ENCODE measurements around the gene PTPN4. TPM values are rescaled to one million over a fixed set of nuclear protein-coding genes. Genes with fewer than 3 reads are reported as not detected.

Gene PTPN4
- total and polyA plus RNA-seq, 2 donors (not counting 1 experiment from before 2014, with no cell fraction given), result 5.3 to 22.3 TPM

GRCh38 chr2:119711352-119711751 is 48.4 kb upstream of the PTPN4 start:
- TF ChIP-seq CTCF (conservative IDR thresholded peaks at IDR 0.05 in 1 of 2, IDR thresholded peaks at IDR 0.05 in 1 of 2; ENCODE audit: low read depth in 1 of 2, low read length in 2 of 2) (no peak), EZH2 (IDR thresholded peaks at IDR 0.05; ENCODE audit: low read length, missing control alignments) (no peak)
- no peak overlapping the region for H3K9ac ChIP-seq (ENCODE audit: insufficient read depth, low read length)
- no peaks in the 10 kb centered on the region for H4K20me1 ChIP-seq (ENCODE audit: control insufficient read depth, extremely low read depth, insufficient read depth, low read length)
- no peak overlapping the region for H3K4me3 ChIP-seq (replicated peaks in 1 of 4; ENCODE audit: control extremely low read depth in 1 of 4, insufficient read depth in 1 of 4, low read depth in 3 of 4, low read length in 4 of 4)
- H2AFZ ChIP-seq (ENCODE audit: low read length), result no peak overlapping the region
- no peaks in the 10 kb centered on the region for H3K79me2 ChIP-seq (ENCODE audit: control insufficient read depth, insufficient read depth, low read length)
- no peaks in the 10 kb centered on the region for H3K36me3 ChIP-seq (ENCODE audit: control insufficient read depth, insufficient read depth, low read length)
- no peaks in the 10 kb centered on the region for H3K27me3 ChIP-seq (ENCODE audit: control insufficient read depth, insufficient read depth, low read length)
- no peak overlapping the region for H3K27ac ChIP-seq (ENCODE audit: insufficient read depth, low read length)
- H3K4me2 ChIP-seq (ENCODE audit: extremely low read depth, insufficient read depth, low read length), result no peak overlapping the region
- H3K9me3 ChIP-seq (ENCODE audit: control insufficient read depth, insufficient read depth, low read depth, low read length), result no peaks in the 10 kb centered on the region
- no peaks in the 10 kb centered on the region for H3K4me1 ChIP-seq (ENCODE audit: control insufficient read depth, extremely low read depth, insufficient read depth, low read length)
- no peak for DNase-seq (ENCODE audit: low read depth in 2 of 2)

GRCh38 chr2:119712571-119712970 is 47.2 kb upstream of the PTPN4 start:
- H3K27ac ChIP-seq (ENCODE audit: insufficient read depth, low read length), result no peak overlapping the region
- no peaks in the 10 kb centered on the region for H3K9me3 ChIP-seq (ENCODE audit: control insufficient read depth, insufficient read depth, low read depth, low read length)
- no peak overlapping the region for H3K4me2 ChIP-seq (ENCODE audit: extremely low read depth, insufficient read depth, low read length)
- TF ChIP-seq CTCF (conservative IDR thresholded peaks at IDR 0.05 in 1 of 2, IDR thresholded peaks at IDR 0.05 in 1 of 2; ENCODE audit: low read depth in 1 of 2, low read length in 2 of 2) (no peak), EZH2 (IDR thresholded peaks at IDR 0.05; ENCODE audit: low read length, missing control alignments) (no peak)
- H3K4me1 ChIP-seq (ENCODE audit: control insufficient read depth, extremely low read depth, insufficient read depth, low read length), result no peaks in the 10 kb centered on the region
- H3K36me3 ChIP-seq (ENCODE audit: control insufficient read depth, insufficient read depth, low read length), result no peaks in the 10 kb centered on the region
- H3K4me3 ChIP-seq (replicated peaks in 1 of 4; ENCODE audit: control extremely low read depth in 1 of 4, insufficient read depth in 1 of 4, low read depth in 3 of 4, low read length in 4 of 4), result no peak overlapping the region
- H4K20me1 ChIP-seq (ENCODE audit: control insufficient read depth, extremely low read depth, insufficient read depth, low read length), result no peaks in the 10 kb centered on the region
- no peaks in the 10 kb centered on the region for H3K27me3 ChIP-seq (ENCODE audit: control insufficient read depth, insufficient read depth, low read length)
- no peak overlapping the region for H3K9ac ChIP-seq (ENCODE audit: insufficient read depth, low read length)
- no peaks in the 10 kb centered on the region for H3K79me2 ChIP-seq (ENCODE audit: control insufficient read depth, insufficient read depth, low read length)
- no peak for DNase-seq (ENCODE audit: low read depth in 2 of 2)
- no peak overlapping the region for H2AFZ ChIP-seq (ENCODE audit: low read length)

GRCh38 chr2:119713819-119714490 is 45.8 kb upstream of the PTPN4 start:
- Histone ChIP-seq H3K4me1 (ENCODE audit: control insufficient read depth, extremely low read depth, insufficient read depth, low read length) (no peaks in the 10 kb centered on the region), H3K27ac (ENCODE audit: insufficient read depth, low read length) (no peak overlapping the region), H3K36me3 (ENCODE audit: control insufficient read depth, insufficient read depth, low read length) (no peaks in the 10 kb centered on the region), H3K27me3 (ENCODE audit: control insufficient read depth, insufficient read depth, low read length) (peaks cover 2% of the 10 kb centered on the region), H3K9me3 (ENCODE audit: control insufficient read depth, insufficient read depth, low read depth, low read length) (no peaks in the 10 kb centered on the region), H3K79me2 (ENCODE audit: control insufficient read depth, insufficient read depth, low read length) (no peaks in the 10 kb centered on the region), H3K4me3 (replicated peaks in 1 of 4; ENCODE audit: control extremely low read depth in 1 of 4, insufficient read depth in 1 of 4, low read depth in 3 of 4, low read length in 4 of 4) (no peak overlapping the region), H4K20me1 (ENCODE audit: control insufficient read depth, extremely low read depth, insufficient read depth, low read length) (no peaks in the 10 kb centered on the region), H3K9ac (ENCODE audit: insufficient read depth, low read length) (no peak overlapping the region), H3K4me2 (ENCODE audit: extremely low read depth, insufficient read depth, low read length) (no peak overlapping the region), H2AFZ (ENCODE audit: low read length) (no peak overlapping the region)
- DNase-seq (ENCODE audit: low read depth in 2 of 2), result no peak
- no peak for TF ChIP-seq EZH2 (IDR thresholded peaks at IDR 0.05; ENCODE audit: low read length, missing control alignments)
- TF ChIP-seq CTCF (conservative IDR thresholded peaks at IDR 0.05 in 1 of 2, IDR thresholded peaks at IDR 0.05 in 1 of 2; ENCODE audit: low read depth in 1 of 2, low read length in 2 of 2), result no peak
